GM12892 (cell line): ENCODE measurements around the gene CKS1B.

ENCODE experiments used
- POLR2A ChIP-seq: IDR thresholded peaks from 2 replicates; pipeline ENCODE4 v1.6.1; 2011; ENCODE audit warnings: low read depth, low read length, control low read depth
- POLR2AphosphoS5 ChIP-seq: IDR thresholded peaks from 2 replicates; pipeline ENCODE4 v1.6.1; 2011; ENCODE audit warnings: low read depth, low read length, control low read depth
- TAF1 ChIP-seq: IDR thresholded peaks from 2 replicates; pipeline ENCODE4 v1.6.1; 2011; ENCODE audit warnings: low read depth, mild to moderate bottlenecking, control low read depth, low read length, borderline replicate concordance

DNA sequence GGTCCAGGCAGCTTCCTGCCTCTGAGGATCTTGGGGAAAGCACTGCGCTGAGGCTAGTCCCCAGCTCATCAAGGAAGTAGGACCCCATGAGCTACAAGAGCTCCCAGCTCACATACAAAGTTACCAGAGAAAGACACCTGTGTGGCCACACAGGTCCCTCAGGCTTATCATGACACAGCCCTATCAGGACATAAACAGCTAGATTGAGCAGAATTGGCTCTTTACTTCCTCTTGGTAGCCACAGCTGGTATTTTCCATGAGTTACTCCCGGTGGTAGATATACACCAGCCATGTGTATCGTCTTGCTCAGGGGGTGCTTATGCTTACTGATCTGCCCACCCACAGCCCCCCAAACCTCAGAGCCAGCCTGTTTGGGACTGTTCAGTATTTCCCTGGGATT is 20.1 kb downstream of the CKS1B start:
- TF ChIP-seq TAF1 (no peak), POLR2A (no peak), POLR2AphosphoS5 (no peak)
